Kidney epithelial cell (primary cell): ENCODE results near the gene ZDHHC17. TPM values are rescaled to one million over a fixed set of nuclear protein-coding genes. Genes with fewer than 3 reads are reported as not detected.

Source experiments
- DNase-seq: peaks from one replicate; pipeline ENCODE4 v3.0.0-alpha.2; 2010; ENCODE audit warnings: low read depth
- H3K27me3 ChIP-seq: 2 replicates; pipeline ENCODE4 v1.6.0; 2011; ENCODE audit warnings: low read length; ENCODE audit not compliant: control insufficient read depth, insufficient read depth
- H3K36me3 ChIP-seq: 2 replicates; pipeline ENCODE4 v1.5.1; 2011; ENCODE audit warnings: low read length; ENCODE audit not compliant: control insufficient read depth, insufficient read depth
- H3K4me3 ChIP-seq: 2 replicates; pipeline ENCODE4 v1.5.1; 2011; ENCODE audit warnings: low read depth, mild to moderate bottlenecking, control low read depth, low read length
- CTCF ChIP-seq: IDR thresholded peaks from 2 replicates; pipeline ENCODE4 v1.5.1; 2011; ENCODE audit warnings: mild to moderate bottlenecking, moderate library complexity, low read length, control low read depth, inconsistent platforms; ENCODE audit not compliant: insufficient read depth, poor library complexity, severe bottlenecking
- total RNA-seq: library from RNA; depleted of rRNA; stranded (reverse); fragments of >200 nt; gene quantifications from 2 replicates; pipeline ENCODE4 v1.2.3, GENCODE V29; 2015

ZDHHC17 gene
- total RNA-seq, 1 donor from 2014 or later, result 29.6 TPM

- TF ChIP-seq CTCF, result no peak
- H3K36me3 ChIP-seq, result no peaks in the 10 kb centered on the region
Measured at GRCh38 chr12:76847260-76847659, 83.3 kb downstream of the ZDHHC17 start.

GRCh38 chr12:76848132-76848531 lies 84.2 kb downstream of the ZDHHC17 start:
- no peaks in the 10 kb centered on the region for H3K27me3 ChIP-seq
- no peak overlapping the region for H3K4me3 ChIP-seq
- DNase-seq, result no peak
- no peak for TF ChIP-seq CTCF
- H3K36me3 ChIP-seq, result no peaks in the 10 kb centered on the region

More at GRCh38 chr12:76847260-76847659, 83.3 kb downstream of the ZDHHC17 start:
- Histone ChIP-seq H3K4me3 (no peak overlapping the region), H3K27me3 (no peaks in the 10 kb centered on the region)
- DNase-seq, result no peak

- no peaks in the 10 kb centered on the region for H3K36me3 ChIP-seq
- no peak overlapping the region for H3K4me3 ChIP-seq
- TF ChIP-seq CTCF, result no peak
- DNase-seq, result no peak
- H3K27me3 ChIP-seq, result no peaks in the 10 kb centered on the region
Measured at GRCh38 chr12:76852106-76852505, 88.2 kb downstream of the ZDHHC17 start.

GRCh38 chr12:76855271-76855670 lies 91.4 kb downstream of the ZDHHC17 start:
- DNase-seq, result no peak
- Histone ChIP-seq H3K36me3 (peaks cover 2% of the 10 kb centered on the region), H3K4me3 (no peak overlapping the region), H3K27me3 (no peaks in the 10 kb centered on the region)
- TF ChIP-seq CTCF, result no peak

- H3K27me3 ChIP-seq, result no peaks in the 10 kb centered on the region
- H3K4me3 ChIP-seq, result no peak overlapping the region
- DNase-seq, result no peak
- H3K36me3 ChIP-seq, result peaks cover 2% of the 10 kb centered on the region
- no peak for TF ChIP-seq CTCF
Measured at GRCh38 chr12:76856018-76856644, 92.2 kb downstream of the ZDHHC17 start.

GRCh38 chr12:76859611-76860010 lies 95.7 kb downstream of the ZDHHC17 start:
- no peak for TF ChIP-seq CTCF
- Histone ChIP-seq H3K36me3 (peaks cover 2% of the 10 kb centered on the region), H3K4me3 (no peak overlapping the region), H3K27me3 (no peaks in the 10 kb centered on the region)
- DNase-seq, result no peak
